ENCODE results near the gene MEAK7.

DNA sequence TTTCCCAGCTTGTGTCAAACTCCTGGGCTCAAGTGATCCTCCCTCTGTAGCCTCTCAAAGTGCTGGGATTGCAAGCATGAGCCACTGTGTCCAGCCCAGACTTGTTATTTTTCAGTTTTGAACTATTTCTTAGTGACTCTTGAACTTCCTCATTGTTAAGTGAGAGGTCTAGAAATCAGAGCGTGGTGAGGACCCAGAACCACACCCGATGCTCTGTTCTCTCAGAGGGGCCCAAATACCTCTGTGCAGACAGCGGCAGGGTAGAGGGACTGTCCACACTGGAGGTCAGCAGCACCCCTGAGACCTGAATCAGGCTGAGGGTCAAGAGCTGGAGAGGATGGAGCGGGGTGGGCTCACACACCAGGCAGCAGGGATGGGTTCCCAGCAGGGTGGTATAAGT lies 47.7 kb upstream of the MEAK7 start:
- TF ChIP-seq, protein P1, sequence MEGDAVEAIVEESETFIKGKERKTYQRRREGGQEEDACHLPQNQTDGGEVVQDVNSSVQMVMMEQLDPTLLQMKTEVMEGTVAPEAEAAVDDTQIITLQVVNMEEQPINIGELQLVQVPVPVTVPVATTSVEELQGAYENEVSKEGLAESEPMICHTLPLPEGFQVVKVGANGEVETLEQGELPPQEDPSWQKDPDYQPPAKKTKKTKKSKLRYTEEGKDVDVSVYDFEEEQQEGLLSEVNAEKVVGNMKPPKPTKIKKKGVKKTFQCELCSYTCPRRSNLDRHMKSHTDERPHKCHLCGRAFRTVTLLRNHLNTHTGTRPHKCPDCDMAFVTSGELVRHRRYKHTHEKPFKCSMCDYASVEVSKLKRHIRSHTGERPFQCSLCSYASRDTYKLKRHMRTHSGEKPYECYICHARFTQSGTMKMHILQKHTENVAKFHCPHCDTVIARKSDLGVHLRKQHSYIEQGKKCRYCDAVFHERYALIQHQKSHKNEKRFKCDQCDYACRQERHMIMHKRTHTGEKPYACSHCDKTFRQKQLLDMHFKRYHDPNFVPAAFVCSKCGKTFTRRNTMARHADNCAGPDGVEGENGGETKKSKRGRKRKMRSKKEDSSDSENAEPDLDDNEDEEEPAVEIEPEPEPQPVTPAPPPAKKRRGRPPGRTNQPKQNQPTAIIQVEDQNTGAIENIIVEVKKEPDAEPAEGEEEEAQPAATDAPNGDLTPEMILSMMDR (IDR thresholded peaks at IDR 0.05 in 4 of 5, conservative IDR thresholded peaks at IDR 0.05 in 1 of 5), result no peak
- TF ChIP-seq POLR2A (IDR thresholded peaks at IDR 0.05), result no peak

All from gastrocnemius medialis (tissue), 4 donors.